SK-N-SH treated with all-trans-retinoic acid at 6 μM for 48 hours (cell line): ENCODE measurements around the gene MLANA.

Experiments
- CSDC2 ChIP-seq: fragments of 250-450 bp; sonication (Bioruptor Pico); IDR thresholded peaks from 2 replicates; pipeline ENCODE4 v1.5.0; 2020; ENCODE audit warnings: mild to moderate bottlenecking, moderate library complexity
- ESRRG ChIP-seq: fragments of 250-450 bp; sonication (Bioruptor Pico); IDR thresholded peaks from 2 replicates; pipeline ENCODE4 v1.6.1; 2021; ENCODE audit warnings: mild to moderate bottlenecking

- no peak for TF ChIP-seq ESRRG (CRISPR knock-in tag)
- no peak for TF ChIP-seq CSDC2 (CRISPR knock-in tag)
Measured at GRCh38 chr9:5899292-5899691, 8.6 kb downstream of the MLANA start.
